Stimulated activated naive CD4-positive, alpha-beta T cell (primary cell): Measurements from ENCODE around the gene RASIP1.

Experiments used
- DNase-seq, 6 experiments: peaks; one replicate each; lab custom pipeline; 2025; lab: John Stamatoyannopoulos, UW

RASIP1 gene

DNA sequence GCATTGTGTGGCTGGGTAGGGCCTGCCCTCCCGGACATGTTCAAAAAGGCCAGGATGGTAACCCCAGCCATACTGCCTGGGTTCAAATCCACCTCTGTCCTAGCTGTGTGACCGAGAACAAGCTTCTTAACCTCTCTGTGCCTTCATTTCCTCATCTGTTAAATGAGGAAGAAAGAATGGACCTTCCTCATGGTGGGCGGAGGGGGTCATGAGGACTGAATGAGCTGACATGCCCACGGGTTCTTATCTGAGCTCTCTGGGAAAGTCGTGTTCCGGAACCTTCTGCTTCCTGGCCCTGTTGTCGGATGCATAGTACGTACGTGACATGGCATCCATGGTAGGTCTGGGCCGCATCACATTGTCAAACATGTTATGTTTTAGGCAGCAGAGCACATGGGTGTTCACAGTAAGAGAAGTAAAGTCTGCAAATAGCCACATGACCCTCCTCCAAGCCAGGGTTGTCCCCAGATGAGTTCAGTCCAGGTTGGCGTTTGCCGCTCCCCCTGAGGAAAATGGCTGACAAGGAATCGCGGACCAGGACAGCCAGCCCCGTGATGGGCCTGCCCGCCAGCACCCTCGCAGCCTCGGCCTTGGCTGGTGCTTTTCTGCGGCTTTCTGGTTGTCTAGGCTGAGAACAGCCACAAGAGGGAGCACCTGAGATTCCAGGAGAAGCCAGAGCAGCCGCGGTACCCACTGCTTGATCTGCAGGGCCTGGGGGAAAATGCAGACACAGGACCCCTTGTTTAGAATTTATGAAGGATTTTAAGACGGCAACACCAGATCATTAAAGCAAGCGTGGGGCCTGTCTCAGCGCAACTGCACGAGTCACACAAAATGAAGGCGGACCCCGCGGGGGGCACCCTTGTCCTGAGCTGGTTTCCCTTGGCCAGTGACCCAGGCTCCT is 65.2 kb downstream of the RASIP1 start:
- peak; percentile 48 to 81 (median 60) for DNase-seq

DNA sequence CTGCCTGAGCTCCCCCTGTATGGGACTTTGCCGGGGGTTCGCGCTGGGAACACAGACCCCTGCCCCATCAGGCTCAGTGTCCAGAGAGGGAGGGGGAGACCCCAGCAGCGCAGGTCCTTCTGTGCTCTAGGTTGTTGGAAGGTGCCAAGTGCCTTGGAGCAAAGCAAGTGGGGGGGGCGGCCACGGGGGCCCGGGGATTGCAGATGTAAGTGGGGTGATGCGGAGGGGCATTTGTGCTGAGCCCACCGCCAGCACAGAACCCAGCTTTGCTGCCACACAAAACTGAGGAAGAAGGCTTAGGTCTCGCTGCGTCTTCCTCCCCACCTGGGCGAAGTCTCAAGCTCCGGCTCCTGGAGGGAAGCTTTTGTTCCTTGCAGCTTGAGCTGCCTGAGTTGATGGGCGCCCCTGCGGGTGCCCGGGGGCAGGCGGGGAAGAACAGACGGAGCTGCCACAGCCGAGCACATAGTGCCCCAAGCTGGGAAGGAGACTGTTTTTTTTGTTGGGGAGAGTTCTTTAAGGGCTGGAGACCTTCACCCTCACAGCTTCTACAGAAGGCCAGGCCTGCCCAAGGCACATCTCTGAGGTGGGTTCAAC is 66.1 kb downstream of the RASIP1 start:
- no peak for DNase-seq

DNA sequence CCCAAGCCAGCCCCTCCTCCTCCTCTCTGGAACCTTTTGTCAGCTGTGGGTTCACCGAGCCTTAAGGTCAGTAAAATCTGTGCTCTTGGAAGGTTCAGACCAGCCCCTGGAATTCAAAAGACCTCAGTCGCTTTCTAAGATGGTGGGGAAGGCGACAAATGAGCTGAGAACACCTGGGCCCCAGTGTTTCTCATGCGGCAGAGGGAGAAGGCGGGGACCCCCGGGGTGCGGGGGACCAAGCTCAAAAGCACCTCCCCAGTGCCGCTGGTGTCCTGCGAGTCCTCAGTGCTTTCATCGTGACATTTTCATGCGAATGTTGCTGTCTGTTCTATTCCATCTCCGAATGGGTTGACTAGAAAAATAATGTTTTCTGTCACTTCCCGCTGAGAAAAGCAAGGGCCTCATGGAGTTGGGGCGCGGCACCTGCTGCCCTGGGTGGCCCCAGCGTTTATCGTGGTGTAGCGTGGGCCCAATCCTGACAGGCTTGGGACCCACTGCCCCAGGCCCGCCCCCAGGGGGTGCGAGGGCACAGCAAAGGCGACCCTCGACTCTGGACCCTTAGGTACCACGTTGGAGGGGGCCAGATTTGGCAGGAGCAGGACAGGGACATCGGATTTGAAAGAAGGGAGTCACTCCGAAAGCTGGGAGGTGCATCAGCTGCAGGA is 66.8 kb downstream of the RASIP1 start:
- DNase-seq, result no peak

DNA sequence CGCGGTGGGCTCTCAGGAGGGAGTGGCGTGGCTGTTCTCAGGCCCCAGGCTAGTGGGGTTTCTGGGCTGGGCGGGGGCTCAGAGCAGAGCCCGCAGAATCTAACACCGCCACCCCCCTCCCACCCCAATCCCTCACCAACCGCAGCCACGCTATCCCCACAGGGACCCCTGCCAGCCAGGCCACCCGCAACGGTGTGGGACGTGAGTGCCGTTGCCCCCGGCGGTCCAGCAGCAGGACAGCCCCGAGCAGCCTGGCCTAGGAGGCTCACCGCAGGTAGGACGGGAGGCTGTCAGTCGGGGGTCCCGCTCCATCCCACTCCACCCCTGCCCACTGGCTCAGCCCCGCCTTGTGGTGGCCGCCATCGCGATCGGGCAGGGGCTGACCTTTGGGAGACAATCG is 67.4 kb downstream of the RASIP1 start, which contains the start of gene NTN5:
NTN5 (minus strand) TSS at position 24 of the 400 bp plus-strand sequence. CDS start 2,031 bp downstream, outside the sequence.
- no peak for DNase-seq

DNA sequence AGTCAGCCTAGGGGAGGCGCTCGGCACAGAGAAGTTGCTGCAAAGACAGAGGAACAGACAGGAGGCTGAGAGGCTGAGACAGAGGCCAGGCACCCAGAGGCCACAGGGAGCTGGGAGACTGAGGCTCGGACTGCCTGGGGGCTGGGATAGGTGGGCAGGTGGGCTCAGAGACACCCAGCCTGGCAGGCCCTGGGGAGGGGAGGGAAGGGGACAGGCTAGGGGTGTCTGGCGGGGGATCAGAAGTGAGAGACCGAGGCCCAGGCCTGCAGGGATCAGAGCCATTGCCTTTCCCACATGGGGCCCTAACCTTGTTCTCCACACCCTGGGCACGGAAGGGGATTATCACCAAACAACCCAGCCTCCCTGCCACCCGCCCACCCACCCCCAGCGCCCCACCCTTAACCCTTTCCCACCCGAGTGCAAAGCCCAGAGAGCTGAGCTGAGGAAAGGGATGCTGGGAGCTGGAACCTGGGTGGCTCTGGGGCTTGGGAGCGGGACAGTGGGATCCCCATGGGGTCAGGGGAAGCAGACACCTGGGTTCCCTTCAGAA is 68.9 kb downstream of the RASIP1 start:
- no peak for DNase-seq

DNA sequence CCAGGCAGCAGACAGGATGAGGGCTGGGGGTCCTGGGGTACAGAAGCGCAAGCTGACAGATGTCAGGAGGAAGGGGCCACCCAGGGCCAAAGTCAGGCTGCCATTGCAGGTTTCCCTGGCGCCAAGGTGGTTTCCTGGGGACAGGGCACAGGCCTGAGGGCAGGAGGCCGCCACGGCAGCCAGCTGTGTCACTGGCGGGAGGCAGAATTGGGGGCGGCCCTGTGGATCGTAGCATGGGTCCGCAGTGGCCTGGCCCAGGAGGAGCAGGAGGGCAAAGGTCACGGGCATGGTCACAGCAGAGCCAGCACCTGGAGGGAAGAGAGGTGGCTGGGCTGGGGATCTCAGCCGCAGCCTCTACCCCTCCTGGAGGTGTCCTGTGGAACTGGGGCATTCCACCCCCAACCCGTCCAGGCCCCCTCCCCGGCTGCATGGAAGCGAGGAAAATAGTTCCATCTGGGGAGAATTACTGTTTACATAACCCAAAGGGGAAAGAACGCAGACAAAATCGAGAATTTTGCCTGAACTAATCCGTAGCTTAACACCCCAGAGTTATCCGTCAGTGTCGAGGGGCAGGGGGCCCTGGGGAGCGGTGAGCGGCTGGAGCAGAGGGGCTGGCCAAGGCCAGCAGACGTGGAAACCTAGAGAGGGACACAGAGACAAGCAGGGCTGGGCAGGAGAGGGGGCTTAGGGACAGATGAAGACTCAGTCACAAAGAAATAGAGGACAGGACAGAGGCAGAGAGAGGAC is 69.5 kb downstream of the RASIP1 start:
- DNase-seq, result no peak
